Activated CD4-positive, alpha-beta T cell treated with anti-CD3 and anti-CD28 coated beads, Interleukin-2, Interleukin-6, amounts not matched to agents 100 ng/mL and 50 ng/mL, durations not matched to agents 16 hours and 8 hours (primary cell): ENCODE measurements around the gene PAXIP1.
"Not testable (repeated sequence)": the region's sequence is repeated elsewhere in the genome, so short reads cannot be mapped to it uniquely, and the experiment has no call there.

Experiments used
- DNase-seq: peaks from one replicate; pipeline ENCODE4 v3.0.0-alpha.2; 2020

Gene PAXIP1, protein sequence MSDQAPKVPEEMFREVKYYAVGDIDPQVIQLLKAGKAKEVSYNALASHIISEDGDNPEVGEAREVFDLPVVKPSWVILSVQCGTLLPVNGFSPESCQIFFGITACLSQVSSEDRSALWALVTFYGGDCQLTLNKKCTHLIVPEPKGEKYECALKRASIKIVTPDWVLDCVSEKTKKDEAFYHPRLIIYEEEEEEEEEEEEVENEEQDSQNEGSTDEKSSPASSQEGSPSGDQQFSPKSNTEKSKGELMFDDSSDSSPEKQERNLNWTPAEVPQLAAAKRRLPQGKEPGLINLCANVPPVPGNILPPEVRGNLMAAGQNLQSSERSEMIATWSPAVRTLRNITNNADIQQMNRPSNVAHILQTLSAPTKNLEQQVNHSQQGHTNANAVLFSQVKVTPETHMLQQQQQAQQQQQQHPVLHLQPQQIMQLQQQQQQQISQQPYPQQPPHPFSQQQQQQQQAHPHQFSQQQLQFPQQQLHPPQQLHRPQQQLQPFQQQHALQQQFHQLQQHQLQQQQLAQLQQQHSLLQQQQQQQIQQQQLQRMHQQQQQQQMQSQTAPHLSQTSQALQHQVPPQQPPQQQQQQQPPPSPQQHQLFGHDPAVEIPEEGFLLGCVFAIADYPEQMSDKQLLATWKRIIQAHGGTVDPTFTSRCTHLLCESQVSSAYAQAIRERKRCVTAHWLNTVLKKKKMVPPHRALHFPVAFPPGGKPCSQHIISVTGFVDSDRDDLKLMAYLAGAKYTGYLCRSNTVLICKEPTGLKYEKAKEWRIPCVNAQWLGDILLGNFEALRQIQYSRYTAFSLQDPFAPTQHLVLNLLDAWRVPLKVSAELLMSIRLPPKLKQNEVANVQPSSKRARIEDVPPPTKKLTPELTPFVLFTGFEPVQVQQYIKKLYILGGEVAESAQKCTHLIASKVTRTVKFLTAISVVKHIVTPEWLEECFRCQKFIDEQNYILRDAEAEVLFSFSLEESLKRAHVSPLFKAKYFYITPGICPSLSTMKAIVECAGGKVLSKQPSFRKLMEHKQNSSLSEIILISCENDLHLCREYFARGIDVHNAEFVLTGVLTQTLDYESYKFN

GRCh38 chr7:155003092-155003375 lies at the start of gene PAXIP1:
Gene PAXIP1, minus strand, starts transcription at chr7:155003124. Its CDS starts 195 bp downstream, at chr7:155002929.
- peak; percentile 67 for DNase-seq

DNA sequence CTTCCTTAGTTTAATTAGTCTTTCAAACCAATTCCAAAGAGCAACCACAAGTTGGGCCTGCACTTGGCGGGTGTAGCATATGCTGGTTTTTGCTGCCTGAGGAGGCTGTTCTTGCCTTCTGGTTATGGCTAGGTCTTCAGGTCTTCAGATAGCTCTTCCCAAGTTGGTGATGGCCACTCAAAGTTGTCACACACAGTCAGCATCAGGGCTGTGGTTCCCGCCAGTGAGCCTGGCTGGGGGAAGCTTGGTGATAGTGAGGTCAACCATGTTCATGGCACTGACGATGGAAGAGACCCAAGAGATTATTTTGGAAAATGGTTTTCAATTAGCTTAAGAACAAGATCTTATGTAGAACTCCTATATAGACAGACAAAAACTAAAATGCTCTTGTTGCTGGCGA lies 48.4 kb upstream of the PAXIP1 start:
- no peak for DNase-seq

- DNase-seq, result no peak
Measured at GRCh38 chr7:155048006-155048405, 45.1 kb upstream of the PAXIP1 start.

DNA sequence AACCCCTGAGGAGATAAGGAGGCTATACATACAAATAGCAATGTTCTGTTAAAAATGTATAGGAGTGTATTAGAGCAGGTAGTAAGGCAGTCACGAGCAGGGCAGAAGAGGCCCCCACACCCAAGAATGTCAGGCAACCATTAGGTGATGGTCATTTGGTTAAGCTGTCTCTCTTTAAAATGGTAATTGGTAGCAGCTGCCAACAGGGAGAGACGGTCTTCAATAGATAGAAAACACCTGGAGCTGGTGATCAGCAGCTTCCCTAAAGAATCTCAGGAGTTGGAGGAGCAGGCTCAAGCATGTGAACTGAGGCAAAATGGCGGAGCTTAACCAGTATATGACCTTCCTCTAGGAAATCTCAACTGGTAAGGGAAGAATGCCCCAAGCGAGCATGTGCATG lies 40.8 kb upstream of the PAXIP1 start:
- DNase-seq, result no peak

- no peak for DNase-seq
Measured at GRCh38 chr7:155038335-155038734, 35.4 kb upstream of the PAXIP1 start.

GRCh38 chr7:155034495-155034894 lies 31.6 kb upstream of the PAXIP1 start:
- DNase-seq, result not testable (repeated sequence)

DNA sequence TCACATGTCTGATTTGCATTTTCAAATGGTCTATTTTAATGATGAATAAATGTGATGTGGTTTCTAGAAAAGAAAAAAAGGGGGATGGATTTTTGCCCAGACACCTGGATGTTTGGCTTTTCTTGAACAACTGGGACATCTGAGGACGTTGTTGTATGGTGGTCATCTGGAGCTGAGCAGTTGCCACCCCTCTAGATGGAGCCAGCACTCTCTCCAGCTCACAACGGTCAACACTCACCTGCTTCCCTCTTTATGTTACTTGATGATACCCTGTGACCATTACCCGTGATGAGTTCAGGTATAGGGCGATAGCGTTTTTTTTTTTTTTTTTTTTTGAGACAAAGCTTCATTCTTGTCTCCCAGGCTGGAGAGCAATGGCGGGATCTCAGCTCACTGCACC lies 30.1 kb upstream of the PAXIP1 start:
- DNase-seq, result no peak

DNA sequence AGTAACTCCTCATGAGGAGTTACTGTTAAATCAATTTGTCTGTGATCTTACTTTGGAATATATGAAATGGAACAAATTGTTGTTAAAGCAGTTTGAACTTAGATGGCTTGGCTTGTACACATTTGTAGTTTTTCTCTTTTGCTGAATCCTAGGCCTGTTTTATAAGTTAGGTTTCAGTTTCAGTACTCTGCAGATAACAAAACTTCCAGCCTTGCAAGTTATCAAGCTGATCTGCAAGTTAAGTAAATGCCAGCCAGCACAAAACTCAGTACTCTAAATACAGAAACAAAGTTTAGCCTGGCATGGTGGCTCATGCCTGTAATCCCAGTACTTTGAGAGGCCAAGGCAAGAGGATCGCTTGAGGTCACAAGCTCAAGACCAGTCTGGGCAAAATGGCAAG lies 25.0 kb upstream of the PAXIP1 start:
- DNase-seq, result no peak

DNA sequence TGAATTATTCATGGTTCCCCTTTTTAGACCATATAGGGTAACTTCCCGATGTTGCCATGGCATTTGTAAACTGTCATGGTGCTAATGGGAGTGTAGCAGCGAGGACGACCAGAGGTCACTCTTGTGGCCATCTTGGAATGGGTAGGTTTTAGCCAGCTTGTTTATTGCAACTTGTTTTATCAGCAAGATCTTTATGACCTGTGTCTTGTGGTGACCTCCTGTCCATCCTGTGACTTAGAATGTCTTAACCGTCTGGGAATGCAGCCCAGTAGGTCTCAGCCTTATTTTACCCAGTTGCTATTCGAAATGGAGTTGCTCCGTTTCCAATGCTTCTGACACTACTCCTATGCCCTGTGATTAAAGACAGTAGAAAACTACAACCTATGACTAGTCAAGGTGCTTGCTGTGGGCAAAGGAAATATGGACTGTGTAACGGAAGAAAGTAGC lies 18.8 kb upstream of the PAXIP1 start:
- no peak for DNase-seq

GRCh38 chr7:155020996-155021395 lies 18.1 kb upstream of the PAXIP1 start:
- DNase-seq, result no peak

GRCh38 chr7:155017834-155018233 lies 14.9 kb upstream of the PAXIP1 start:
- no peak for DNase-seq

DNA sequence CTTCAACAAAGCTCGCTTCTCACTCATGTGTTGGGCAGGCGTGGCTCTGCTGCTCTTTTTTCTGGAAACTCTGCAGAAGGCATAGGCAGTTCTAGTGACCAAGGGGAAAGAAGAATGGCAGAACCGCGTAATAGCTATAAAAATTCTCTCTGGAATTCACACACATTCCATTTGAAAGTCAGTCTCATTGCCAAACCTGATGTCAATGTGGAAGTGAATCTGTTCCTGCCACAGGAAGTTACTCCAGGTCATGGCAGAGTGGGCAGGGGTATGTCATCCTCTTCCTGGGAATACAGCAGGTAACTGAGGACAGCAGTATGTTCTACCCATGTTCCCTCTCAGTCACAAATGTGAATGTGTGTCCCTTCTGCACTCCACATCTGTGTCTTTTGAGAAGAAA lies 8.2 kb upstream of the PAXIP1 start:
- no peak for DNase-seq

DNA sequence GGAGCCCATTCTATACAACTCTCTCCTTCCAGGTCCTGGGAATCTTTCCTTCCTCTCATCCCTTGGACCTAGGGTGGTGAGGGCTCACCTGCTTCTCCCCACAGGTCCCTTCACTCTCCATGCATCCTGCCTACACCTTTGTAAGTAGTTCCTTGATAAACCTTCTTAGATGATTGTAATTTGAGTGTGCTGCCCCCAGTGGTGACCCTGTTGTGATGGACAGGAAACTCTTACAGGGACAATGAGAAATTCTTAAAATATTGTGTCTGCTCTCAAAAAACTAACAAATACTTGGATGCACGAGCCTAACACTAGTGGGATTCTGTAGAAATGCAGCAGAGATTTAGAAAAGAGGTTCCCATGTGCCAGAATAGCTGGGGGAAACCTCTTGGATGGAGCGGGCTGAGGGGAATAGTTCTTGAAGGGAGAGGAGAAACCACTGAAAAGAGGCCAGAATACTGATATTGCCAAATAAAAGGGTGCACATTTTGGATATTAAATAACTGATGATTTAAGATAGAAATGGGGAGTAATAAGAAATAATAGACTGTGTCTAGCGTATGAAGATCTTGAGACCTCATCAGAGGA lies 6.7 kb upstream of the PAXIP1 start:
- peak; percentile 32 for DNase-seq

DNA sequence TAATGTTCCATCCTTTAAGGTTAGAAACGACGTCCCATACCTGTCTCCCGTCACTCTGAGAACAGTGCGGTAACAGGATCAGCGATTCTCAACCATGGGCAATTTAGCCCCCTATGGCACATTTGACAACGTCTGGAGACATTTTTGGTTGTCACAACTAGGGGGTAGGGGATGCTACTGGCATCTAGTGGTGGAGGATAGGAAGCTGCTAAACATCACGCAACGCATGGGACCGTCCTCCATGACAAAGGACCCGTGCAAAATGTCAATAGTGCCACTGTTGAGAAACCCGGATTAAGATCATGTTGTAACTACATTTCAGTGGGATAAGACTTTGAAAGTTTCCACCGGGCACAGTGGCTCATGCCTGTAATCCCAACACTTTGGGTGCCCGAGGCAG lies 5.0 kb upstream of the PAXIP1 start:
- peak; percentile 51 for DNase-seq

- peak; percentile 86 for DNase-seq
Measured at GRCh38 chr7:155003376-155004214, 671 bp upstream of the PAXIP1 start.

- DNase-seq, result no peak
Measured at GRCh38 chr7:155002411-155003091, 373 bp downstream of the PAXIP1 start.

GRCh38 chr7:155001756-155002410 lies 1.0 kb downstream of the PAXIP1 start:
- peak; percentile 24 for DNase-seq

- DNase-seq, result peak; percentile 30
Measured at GRCh38 chr7:155000795-155001194, 2.1 kb downstream of the PAXIP1 start.

DNA sequence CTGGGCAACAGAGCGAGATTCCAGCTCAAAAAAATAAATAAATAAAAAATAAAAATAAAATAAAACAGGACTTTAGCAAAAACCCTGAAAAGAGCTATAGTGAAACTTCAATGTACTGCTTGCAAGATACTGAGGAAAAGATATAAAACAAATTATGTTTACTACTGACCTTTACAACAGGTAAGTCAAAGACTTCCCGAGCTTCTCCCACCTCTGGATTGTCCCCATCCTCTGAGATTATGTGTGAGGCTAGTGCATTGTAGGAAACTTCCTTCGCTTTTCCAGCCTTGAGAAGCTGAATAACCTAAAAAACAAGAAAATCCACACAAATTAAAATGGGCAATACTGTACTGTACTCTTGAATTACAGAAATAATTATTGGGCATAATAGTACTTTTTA lies 4.4 kb downstream of the PAXIP1 start:
- no peak for DNase-seq

- no peak for DNase-seq
Measured at GRCh38 chr7:154997840-154998370, 5.0 kb downstream of the PAXIP1 start.

DNA sequence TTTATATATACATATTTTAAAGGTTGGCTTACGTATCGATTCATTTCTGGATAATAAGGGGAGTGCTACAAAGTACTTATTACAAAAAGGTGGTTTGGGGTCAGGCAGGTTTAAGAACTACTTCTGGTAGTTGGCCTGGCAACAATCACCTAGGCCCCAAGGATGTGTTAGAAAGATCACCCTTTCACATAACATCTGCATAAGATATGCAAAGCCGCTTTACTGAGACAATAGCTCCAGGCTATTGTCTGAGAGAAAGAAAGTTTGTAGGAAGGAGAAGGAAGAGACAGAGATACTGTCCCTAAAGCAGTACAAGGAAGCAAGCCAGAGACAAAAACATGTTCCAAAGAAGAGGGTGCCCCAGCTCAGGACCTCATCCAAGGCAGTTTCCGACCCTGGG lies 6.2 kb downstream of the PAXIP1 start:
- DNase-seq, result no peak
